ENCODE measurements around the gene LPGAT1. TPM values are rescaled to one million over a fixed set of nuclear protein-coding genes. Genes with fewer than 3 reads are reported as not detected.
A peak's percentile ranks its signal among the peaks of the same experiment; 100 is the strongest.

LPGAT1 gene
- total and polyA plus RNA-seq, 2 of the 13 experiments (the other 11 are each of a cell fraction or from before 2014, with no cell fraction given) = 12.1 to 48.3 TPM

DNA sequence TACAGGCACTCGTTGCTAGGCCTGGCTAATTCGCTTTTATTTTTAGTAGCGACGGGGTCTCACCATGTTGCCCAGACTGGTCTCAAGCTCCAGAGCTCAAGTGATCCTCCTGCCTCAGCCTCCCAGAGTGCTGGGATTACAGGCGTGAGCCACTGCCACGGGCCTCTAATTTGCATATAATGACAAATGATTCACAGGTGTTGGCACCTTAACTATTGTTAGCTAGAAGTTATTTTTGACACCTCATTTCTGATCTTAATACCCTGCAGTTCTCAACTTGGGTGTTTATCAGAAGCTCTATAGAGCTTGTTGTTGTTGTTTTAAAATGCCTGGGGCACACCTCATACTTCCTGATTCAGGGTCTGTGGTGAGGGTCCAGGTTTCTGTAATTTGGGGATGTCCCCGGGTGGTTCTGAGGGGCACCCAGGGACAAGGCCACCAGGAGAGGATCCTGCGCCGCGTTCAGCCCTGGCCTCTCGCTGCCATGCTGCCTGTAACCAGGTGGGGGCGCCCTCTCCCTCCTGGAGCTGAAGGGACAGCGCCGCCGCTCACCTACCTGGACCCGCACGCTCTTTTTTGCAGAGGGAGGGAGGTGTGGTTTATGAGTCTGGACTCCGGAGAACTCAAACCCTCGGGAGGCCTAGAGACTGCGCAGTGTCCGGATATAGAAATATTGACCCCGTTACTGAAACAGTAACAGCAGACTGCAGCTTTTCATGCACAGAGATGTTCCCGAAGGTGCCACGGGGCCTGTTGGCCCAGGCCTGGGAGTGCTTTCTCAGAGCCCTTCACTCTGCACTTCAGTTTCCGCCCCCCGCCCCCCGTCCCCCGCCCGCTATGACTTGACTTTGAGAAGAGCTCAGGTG is 132.2 kb downstream of the LPGAT1 start (continued):
- TF ChIP-seq ISL2 (CRISPR knock-in tag; IDR thresholded peaks at IDR 0.05) (no peak), ZBTB1 (CRISPR knock-in tag; IDR thresholded peaks at IDR 0.05; ENCODE audit: borderline replicate concordance) (no peak), KLF13 (CRISPR knock-in tag; IDR thresholded peaks at IDR 0.05) (no peak), PAF1 (CRISPR knock-in tag; IDR thresholded peaks at IDR 0.05) (no peak), ZSCAN12 (CRISPR knock-in tag; IDR thresholded peaks at IDR 0.05) (no peak), DR1 (CRISPR knock-in tag; IDR thresholded peaks at IDR 0.05) (no peak; the same call in 1 of the 2 replicates), SNAPC4 (CRISPR knock-in tag; IDR thresholded peaks at IDR 0.05) (no peak), ZFX (CRISPR knock-in tag; IDR thresholded peaks at IDR 0.05; ENCODE audit: low read depth) (peak; percentile 75), RAD51 (IDR thresholded peaks at IDR 0.05; ENCODE audit: borderline replicate concordance) (no peak), ZNF503 (CRISPR knock-in tag; IDR thresholded peaks at IDR 0.05) (no peak), ELF3 (CRISPR knock-in tag; IDR thresholded peaks at IDR 0.05) (peak; percentile 74), CC2D1A (CRISPR knock-in tag; IDR thresholded peaks at IDR 0.05) (no peak), ZNF30 (CRISPR knock-in tag; IDR thresholded peaks at IDR 0.05) (no peak), GATAD1 (CRISPR knock-in tag; IDR thresholded peaks at IDR 0.05) (peak; percentile 66)
- TF ChIP-seq, protein P1, sequence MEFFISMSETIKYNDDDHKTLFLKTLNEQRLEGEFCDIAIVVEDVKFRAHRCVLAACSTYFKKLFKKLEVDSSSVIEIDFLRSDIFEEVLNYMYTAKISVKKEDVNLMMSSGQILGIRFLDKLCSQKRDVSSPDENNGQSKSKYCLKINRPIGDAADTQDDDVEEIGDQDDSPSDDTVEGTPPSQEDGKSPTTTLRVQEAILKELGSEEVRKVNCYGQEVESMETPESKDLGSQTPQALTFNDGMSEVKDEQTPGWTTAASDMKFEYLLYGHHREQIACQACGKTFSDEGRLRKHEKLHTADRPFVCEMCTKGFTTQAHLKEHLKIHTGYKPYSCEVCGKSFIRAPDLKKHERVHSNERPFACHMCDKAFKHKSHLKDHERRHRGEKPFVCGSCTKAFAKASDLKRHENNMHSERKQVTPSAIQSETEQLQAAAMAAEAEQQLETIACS (CRISPR knock-in tag; IDR thresholded peaks at IDR 0.05) = no peak
- TF ChIP-seq, protein P2, sequence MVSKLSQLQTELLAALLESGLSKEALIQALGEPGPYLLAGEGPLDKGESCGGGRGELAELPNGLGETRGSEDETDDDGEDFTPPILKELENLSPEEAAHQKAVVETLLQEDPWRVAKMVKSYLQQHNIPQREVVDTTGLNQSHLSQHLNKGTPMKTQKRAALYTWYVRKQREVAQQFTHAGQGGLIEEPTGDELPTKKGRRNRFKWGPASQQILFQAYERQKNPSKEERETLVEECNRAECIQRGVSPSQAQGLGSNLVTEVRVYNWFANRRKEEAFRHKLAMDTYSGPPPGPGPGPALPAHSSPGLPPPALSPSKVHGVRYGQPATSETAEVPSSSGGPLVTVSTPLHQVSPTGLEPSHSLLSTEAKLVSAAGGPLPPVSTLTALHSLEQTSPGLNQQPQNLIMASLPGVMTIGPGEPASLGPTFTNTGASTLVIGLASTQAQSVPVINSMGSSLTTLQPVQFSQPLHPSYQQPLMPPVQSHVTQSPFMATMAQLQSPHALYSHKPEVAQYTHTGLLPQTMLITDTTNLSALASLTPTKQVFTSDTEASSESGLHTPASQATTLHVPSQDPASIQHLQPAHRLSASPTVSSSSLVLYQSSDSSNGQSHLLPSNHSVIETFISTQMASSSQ (IDR thresholded peaks at IDR 0.05; ENCODE audit: low read depth) = no peak
- TF ChIP-seq, protein P2 (CRISPR knock-in tag; IDR thresholded peaks at IDR 0.05; ENCODE audit: borderline replicate concordance) = no peak

Data from HepG2 (cell line).